HT1080 (cell line): ENCODE results near the gene MLKL. TPM values are rescaled to one million over a fixed set of nuclear protein-coding genes. Genes with fewer than 3 reads are reported as not detected.
A peak's percentile ranks its signal among the peaks of the same experiment; 100 is the strongest.

Source experiments
- DNase-seq: peaks from one replicate; pipeline ENCODE4 v3.0.0-alpha.2; 2015; ENCODE audit warnings: low read depth
- total RNA-seq: library from RNA; depleted of rRNA; stranded (reverse); fragments of >200 nt; shearing (Covaris generic); gene quantifications from 2 replicates; pipeline ENCODE4 v1.2.3, GENCODE V29; 2014; rRNA removed

The MLKL gene
- total RNA-seq, 1 experiment from 2014 or later: 54.9 TPM

- no peak for DNase-seq
Observed at GRCh38 chr16:74652249-74652648, 48.4 kb downstream of the MLKL start.

- no peak for DNase-seq
Observed at GRCh38 chr16:74651841-74652240, 48.8 kb downstream of the MLKL start.

- DNase-seq: no peak
Observed at GRCh38 chr16:74650966-74651567, 49.6 kb downstream of the MLKL start.

GRCh38 chr16:74649839-74650504 lies 50.7 kb downstream of the MLKL start:
- DNase-seq: no peak

- DNase-seq: no peak
Observed at GRCh38 chr16:74641969-74642368, 58.7 kb downstream of the MLKL start.

GRCh38 chr16:74637742-74638453 lies 62.8 kb downstream of the MLKL start:
- no peak for DNase-seq

- DNase-seq: no peak
Observed at GRCh38 chr16:74635303-74635702, 65.4 kb downstream of the MLKL start.

GRCh38 chr16:74633686-74634085 lies 67.0 kb downstream of the MLKL start:
- no peak for DNase-seq

- DNase-seq: no peak
Observed at GRCh38 chr16:74627506-74628220, 73.0 kb downstream of the MLKL start.

GRCh38 chr16:74626741-74627416 lies 73.8 kb downstream of the MLKL start:
- no peak for DNase-seq

GRCh38 chr16:74625500-74626350 lies 74.9 kb downstream of the MLKL start:
- no peak for DNase-seq

- DNase-seq: no peak
Observed at GRCh38 chr16:74623839-74624235, 76.8 kb downstream of the MLKL start.

- DNase-seq: peak; percentile 42
Observed at GRCh38 chr16:74623214-74623838, 77.3 kb downstream of the MLKL start.

- no peak for DNase-seq
Observed at GRCh38 chr16:74622005-74622404, 78.7 kb downstream of the MLKL start.

Other genes with a start within 250 kb of the MLKL start
- 50.5 and 65.6 TPM in 2 replicates for gene GLG1, start 93.7 kb downstream of the MLKL start, total RNA-seq
- gene RFWD3, start 34.0 kb downstream of the MLKL start, total RNA-seq: 41.9 and 64.9 TPM in 2 replicates
- 0.14 TPM in 1 of 2 replicates, not detected in the other for gene FA2H, start 74.0 kb upstream of the MLKL start, total RNA-seq